Astrocyte of the cerebellum (primary cell): Measurements from ENCODE around the gene CDH4.

ENCODE experiments used
- DNase-seq: peaks from one replicate; pipeline ENCODE4 v3.0.0-alpha.2; 2011; ENCODE audit warnings: low read depth
- H3K4me3 ChIP-seq: 2 replicates; pipeline ENCODE4 v1.5.1; 2011; ENCODE audit warnings: mild to moderate bottlenecking, low read depth, low read length, moderate library complexity
- in situ Hi-C: cut with HindIII; loops from 2 replicates; pipeline ENCODE4 v1.10.0; 2017; ENCODE audit warnings: low sequenced_read_pairs
- TF ChIP-seq, protein P1 (sequence below): IDR thresholded peaks from 2 replicates; pipeline ENCODE4 v1.5.1; 2012; ENCODE audit warnings: low read length, low read depth, moderate library complexity, mild to moderate bottlenecking; ENCODE audit errors: missing control alignments

The CDH4 gene

DNA sequence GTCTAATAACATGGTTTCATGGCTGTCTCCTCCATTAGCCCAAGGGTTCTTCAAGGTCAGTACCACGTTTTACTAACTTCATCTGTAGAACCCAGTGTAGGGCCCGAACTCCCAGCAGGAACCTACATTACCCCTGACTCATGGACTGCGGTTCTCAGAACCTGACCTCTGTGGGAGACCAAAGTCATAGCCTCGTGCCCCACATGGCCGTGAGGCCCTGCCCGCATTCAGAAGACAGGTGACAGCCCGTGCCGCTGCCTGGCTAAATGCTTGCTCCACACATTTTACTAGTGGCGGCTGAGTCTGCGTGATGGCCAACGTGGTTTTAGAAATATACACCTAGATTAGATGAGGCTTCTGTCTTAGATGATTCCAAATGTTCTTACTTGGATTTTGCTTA is 94.9 kb downstream of the CDH4 start:
- no peak for DNase-seq
- TF ChIP-seq, protein P1, sequence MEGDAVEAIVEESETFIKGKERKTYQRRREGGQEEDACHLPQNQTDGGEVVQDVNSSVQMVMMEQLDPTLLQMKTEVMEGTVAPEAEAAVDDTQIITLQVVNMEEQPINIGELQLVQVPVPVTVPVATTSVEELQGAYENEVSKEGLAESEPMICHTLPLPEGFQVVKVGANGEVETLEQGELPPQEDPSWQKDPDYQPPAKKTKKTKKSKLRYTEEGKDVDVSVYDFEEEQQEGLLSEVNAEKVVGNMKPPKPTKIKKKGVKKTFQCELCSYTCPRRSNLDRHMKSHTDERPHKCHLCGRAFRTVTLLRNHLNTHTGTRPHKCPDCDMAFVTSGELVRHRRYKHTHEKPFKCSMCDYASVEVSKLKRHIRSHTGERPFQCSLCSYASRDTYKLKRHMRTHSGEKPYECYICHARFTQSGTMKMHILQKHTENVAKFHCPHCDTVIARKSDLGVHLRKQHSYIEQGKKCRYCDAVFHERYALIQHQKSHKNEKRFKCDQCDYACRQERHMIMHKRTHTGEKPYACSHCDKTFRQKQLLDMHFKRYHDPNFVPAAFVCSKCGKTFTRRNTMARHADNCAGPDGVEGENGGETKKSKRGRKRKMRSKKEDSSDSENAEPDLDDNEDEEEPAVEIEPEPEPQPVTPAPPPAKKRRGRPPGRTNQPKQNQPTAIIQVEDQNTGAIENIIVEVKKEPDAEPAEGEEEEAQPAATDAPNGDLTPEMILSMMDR: no peak
- in situ Hi-C loops: no loop called here

DNA sequence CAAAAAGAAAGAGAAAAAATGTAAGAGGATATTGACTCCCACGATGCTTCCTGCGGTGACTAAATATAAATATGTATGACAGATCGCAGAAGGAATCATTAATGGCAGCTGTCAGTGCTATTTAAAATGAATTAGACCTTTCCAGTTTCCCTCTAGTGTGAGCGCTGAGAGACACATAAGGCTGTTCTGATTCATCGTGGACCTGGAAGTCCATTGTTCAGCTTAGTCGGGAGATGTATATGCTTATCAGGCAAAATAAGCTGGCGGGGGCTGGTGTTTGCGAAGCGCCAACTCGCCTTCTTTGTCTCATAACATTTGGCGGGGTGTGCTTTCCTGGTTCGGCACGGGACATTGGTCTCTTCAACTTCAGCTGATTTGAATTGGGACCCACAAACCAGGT is 95.4 kb downstream of the CDH4 start:
- in situ Hi-C loops: no loop called here
- no peak for DNase-seq
- TF ChIP-seq, protein P1: no peak

More for the DNA sequence above, 94.9 kb downstream of the CDH4 start:
- no peak overlapping the region for H3K4me3 ChIP-seq

DNA sequence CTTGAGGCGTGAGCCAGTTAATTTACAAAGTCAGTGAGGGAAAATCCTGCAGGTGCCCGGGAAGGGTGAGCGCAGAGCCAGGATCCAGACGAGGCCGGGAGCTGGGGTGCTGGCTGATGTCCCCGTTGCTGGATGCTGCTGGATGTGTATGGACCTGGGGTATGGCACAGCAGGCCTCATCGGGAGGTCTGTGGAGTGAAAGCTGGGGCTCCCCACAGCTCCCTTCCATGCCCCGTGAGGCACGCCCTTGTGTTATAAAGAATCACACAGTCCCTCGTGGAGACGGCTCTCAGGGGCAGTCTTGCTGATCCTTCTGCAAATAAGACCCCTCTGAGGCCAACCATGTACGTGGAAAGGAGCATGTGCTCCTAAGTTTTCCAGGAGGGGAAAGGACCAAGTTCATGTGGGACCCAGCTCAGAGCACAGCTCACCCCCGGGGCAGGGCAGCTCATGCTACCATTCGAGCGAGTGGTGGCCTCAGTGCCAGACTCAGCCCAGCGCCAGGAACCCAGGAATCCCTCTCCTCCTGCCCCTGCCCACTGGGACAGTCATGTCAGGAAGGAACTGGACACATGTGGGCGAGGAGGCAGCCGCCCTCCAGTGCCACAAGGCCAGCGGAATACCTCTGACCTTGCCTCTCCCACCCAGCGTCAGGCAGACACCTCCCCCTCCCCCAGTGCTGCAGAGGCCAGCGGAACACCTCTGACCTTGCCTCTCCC is 97.5 kb downstream of the CDH4 start:
- no peak overlapping the region for H3K4me3 ChIP-seq
- no peak for DNase-seq
- TF ChIP-seq, protein P1: no peak
- in situ Hi-C loops: loop anchor here (5.0 kb wide), 2 partner anchors 38 to 73 kb away; no protein-coding TSS in a partner anchor

More for the DNA sequence above, 95.4 kb downstream of the CDH4 start:
- H3K4me3 ChIP-seq: no peak overlapping the region

DNA sequence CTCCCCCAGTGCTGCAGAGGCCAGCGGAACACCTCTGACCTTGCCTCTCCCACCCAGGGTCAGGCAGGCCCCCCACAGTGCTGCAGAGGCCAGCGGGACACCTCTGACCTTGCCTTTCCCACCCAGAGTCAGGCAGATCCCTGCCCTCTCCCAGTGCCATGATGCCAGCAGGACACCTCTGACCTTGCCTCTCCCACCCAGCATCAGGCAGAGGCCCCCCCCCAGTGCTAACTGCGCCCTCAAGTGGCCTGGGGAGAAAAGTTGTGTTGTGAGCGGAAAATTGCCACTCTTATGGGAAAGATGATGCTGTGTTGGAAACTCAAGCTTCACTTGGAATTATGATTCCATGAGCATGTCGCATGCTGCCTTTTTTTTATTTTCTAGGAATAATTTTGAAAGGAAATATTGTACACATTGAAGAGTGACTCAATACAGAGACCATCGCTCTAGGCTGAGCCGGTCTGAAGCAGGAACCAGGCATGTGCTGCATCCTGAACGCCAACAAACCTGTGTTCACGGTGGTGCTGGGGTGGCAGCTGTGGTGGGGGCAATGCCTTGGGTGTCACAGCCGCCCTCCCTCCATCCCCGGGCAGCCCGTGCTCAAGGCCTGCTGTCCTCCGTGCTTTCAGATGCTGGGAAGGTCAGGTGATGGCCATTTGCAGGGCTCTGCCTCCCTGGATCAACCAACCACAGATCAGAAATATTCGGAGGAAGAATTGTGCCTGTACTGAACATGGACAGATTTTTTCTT is 98.6 kb downstream of the CDH4 start:
- TF ChIP-seq, protein P1: peak; percentile 5
- in situ Hi-C loops: loop anchor here (5.0 kb wide), 2 partner anchors 37 to 72 kb away; no protein-coding TSS in a partner anchor
- DNase-seq: no peak

DNA sequence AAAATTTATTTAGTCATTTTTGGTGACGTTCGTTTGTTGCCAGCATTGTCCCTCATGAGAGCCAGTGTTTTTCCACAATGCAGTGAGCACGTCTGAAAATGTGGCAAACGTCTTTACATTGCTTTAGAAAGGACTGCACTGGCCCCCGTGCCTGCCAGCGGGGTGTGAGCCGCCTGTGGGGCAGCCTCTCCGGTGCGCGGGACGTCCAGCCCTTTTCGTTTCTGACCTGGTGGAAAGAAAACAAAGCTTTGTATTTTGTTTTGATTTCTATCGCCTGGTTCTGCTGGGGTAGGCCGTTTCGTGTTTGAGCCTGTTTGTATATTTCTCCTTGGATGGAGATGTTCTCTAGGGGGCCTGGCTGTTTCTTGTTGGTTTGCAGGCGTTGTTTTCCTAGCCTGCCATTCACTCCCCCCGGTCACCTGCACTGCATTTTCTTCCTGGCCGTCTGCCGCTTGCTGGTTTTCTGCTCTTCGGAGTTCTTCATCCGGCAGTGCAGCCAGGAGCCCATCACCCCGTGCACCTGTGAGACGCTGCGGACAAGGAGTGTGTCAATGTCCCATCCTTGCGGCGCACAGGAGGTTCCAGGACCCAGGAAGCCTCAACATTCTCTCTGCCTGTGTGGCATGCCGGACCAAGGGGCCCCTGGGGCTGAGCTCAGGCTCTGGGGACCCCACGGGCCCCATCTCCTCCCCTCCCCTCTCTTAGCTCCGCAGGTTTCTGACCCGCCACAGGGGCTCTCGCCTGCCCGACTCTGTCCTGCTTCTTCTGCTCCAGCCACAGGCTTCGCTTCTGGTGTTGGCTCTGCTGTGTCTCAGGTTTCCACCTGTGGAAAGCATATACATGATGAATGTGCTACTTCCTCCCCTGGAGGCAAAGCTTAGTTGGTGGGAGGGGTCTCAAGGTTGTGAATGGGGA is 100.5 kb downstream of the CDH4 start:
- DNase-seq: no peak
- TF ChIP-seq, protein P1: no peak

More for the DNA sequence above, 98.6 kb downstream of the CDH4 start:
- H3K4me3 ChIP-seq: no peak overlapping the region

More for the DNA sequence above, 100.5 kb downstream of the CDH4 start:
- no peak overlapping the region for H3K4me3 ChIP-seq
- in situ Hi-C loops: loop anchor here (5.0 kb wide), 2 partner anchors 35 to 70 kb away; no protein-coding TSS in a partner anchor
